ENCODE data around the gene PDX1.

The PDX1 gene

GRCh38 chr13:27926644-27927434 is 7.0 kb downstream of the PDX1 start:
- H3K4me3 ChIP-seq (replicated peaks in 1 of 2; ENCODE audit: low read depth in 2 of 2, low read length in 2 of 2) = no peak overlapping the region
- DNase-seq (ENCODE audit: low read depth in 2 of 2) = no peak
- no peak for TF ChIP-seq CTCF (IDR thresholded peaks at IDR 0.05; ENCODE audit: low read depth, low read length)

- DNase-seq (ENCODE audit: low read depth in 2 of 2) = no peak
- H3K4me3 ChIP-seq (replicated peaks in 1 of 2; ENCODE audit: low read depth in 2 of 2, low read length in 2 of 2) = no peak overlapping the region
- TF ChIP-seq CTCF (IDR thresholded peaks at IDR 0.05; ENCODE audit: low read depth, low read length) = no peak
These were observed 7.9 kb downstream of the PDX1 start for GRCh38 chr13:27927444-27928352.

- TF ChIP-seq CTCF (IDR thresholded peaks at IDR 0.05; ENCODE audit: low read depth, low read length) = no peak
- H3K4me3 ChIP-seq (replicated peaks in 1 of 2; ENCODE audit: low read depth in 2 of 2, low read length in 2 of 2) = no peak overlapping the region
- DNase-seq (ENCODE audit: low read depth in 2 of 2) = no peak
These were observed 8.6 kb downstream of the PDX1 start for GRCh38 chr13:27928353-27928804.

GRCh38 chr13:27928805-27929753 is 9.3 kb downstream of the PDX1 start:
- TF ChIP-seq CTCF (IDR thresholded peaks at IDR 0.05; ENCODE audit: low read depth, low read length) = no peak
- H3K4me3 ChIP-seq (replicated peaks in 1 of 2; ENCODE audit: low read depth in 2 of 2, low read length in 2 of 2) = no peak overlapping the region
- no peak for DNase-seq (ENCODE audit: low read depth in 2 of 2)

DNA sequence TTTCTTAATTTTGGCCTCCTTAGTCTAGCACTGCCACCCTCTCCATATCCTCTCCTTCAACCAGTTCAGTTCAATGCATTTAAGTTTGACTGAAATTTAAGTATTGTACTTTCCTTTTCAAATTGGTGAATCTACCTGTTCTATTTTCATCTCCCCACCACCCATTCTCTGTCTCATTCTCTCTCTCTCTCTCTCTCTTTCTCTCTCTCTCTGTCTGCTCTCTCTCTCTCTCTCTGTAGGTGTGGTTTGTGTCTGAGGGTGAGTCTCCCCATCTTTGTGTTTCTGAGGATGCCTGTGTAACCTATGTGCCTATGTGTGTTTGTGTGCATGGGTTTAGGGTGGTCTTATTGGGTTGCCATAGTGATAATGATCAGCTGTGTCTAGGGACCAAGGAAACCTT is 10.1 kb downstream of the PDX1 start:
- no peak for TF ChIP-seq CTCF (IDR thresholded peaks at IDR 0.05; ENCODE audit: low read depth, low read length)
- no peak for DNase-seq (ENCODE audit: low read depth in 2 of 2)
- H3K4me3 ChIP-seq (replicated peaks in 1 of 2; ENCODE audit: low read depth in 2 of 2, low read length in 2 of 2) = no peak overlapping the region

GRCh38 chr13:27933118-27933517 is 13.3 kb downstream of the PDX1 start:
- DNase-seq (ENCODE audit: low read depth in 2 of 2) = no peak
- no peak for TF ChIP-seq CTCF (IDR thresholded peaks at IDR 0.05; ENCODE audit: low read depth, low read length)
- no peak overlapping the region for H3K4me3 ChIP-seq (replicated peaks in 1 of 2; ENCODE audit: low read depth in 2 of 2, low read length in 2 of 2)
